PC-3 (cell line): ENCODE measurements around the gene GBE1.

ENCODE experiments used
- EZH2 ChIP-seq: fragments of 300-600 bp; sonication (generic); IDR thresholded peaks from one replicate; pipeline ENCODE4 v1.6.1; 2017; ENCODE audit warnings: antibody characterized with exemption, mild to moderate bottlenecking, low read length; ENCODE audit not compliant: unreplicated experiment
- EZH2phosphoT487 ChIP-seq: fragments of 300-600 bp; sonication (generic); IDR thresholded peaks from 2 replicates; pipeline ENCODE4 v1.6.1; 2018; ENCODE audit warnings: mild to moderate bottlenecking, antibody characterized with exemption, low read length, borderline replicate concordance
- TF ChIP-seq, protein P1 (sequence below): fragments of 300-600 bp; sonication (generic); conservative IDR thresholded peaks from 2 replicates; pipeline ENCODE4 v1.5.1; 2017; ENCODE audit warnings: antibody characterized with exemption, low read depth, mild to moderate bottlenecking, low read length

DNA sequence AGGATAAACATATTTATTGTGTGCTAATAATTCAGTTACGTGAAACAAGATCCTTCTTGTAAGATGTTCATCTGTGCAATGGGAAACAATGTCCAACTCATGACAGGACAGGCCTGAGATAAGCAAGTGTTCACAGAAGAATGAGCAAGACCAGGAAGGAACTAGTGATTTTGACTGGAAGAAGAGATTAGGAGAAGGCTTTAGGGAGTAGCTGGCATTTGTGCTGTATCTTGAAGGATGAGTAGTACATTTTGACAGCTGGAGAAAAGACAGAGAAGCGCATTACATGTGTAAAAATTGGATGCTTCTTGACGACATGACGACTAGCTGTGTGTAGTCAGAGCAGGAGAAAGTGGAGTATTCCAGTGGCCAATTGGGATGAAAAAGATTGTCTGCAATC is 48.4 kb downstream of the GBE1 start:
- TF ChIP-seq, protein P1, sequence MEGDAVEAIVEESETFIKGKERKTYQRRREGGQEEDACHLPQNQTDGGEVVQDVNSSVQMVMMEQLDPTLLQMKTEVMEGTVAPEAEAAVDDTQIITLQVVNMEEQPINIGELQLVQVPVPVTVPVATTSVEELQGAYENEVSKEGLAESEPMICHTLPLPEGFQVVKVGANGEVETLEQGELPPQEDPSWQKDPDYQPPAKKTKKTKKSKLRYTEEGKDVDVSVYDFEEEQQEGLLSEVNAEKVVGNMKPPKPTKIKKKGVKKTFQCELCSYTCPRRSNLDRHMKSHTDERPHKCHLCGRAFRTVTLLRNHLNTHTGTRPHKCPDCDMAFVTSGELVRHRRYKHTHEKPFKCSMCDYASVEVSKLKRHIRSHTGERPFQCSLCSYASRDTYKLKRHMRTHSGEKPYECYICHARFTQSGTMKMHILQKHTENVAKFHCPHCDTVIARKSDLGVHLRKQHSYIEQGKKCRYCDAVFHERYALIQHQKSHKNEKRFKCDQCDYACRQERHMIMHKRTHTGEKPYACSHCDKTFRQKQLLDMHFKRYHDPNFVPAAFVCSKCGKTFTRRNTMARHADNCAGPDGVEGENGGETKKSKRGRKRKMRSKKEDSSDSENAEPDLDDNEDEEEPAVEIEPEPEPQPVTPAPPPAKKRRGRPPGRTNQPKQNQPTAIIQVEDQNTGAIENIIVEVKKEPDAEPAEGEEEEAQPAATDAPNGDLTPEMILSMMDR, result no peak
- TF ChIP-seq EZH2 (no peak), EZH2phosphoT487 (no peak)
